K562 (cell line): ENCODE results near the gene UBE2D3. TPM values are rescaled to one million over a fixed set of nuclear protein-coding genes. Genes with fewer than 3 reads are reported as not detected.

ENCODE experiments used
- CBFB ChIP-seq: sonication (generic); formaldehyde crosslinking; IDR thresholded peaks from 2 replicates; pipeline ENCODE4 v1.4.0; 2020; ENCODE audit warnings: mild to moderate bottlenecking, missing genetic modification reagents
- CHCHD3 ChIP-seq: fragments of 250-450 bp; sonication (Bioruptor Pico); IDR thresholded peaks from 2 replicates; pipeline ENCODE4 v2.1.2; 2022; ENCODE audit warnings: mild to moderate bottlenecking
- FOXA1 ChIP-seq: fragments of 450-650 bp; IDR thresholded peaks from 2 replicates; pipeline ENCODE4 v1.6.1; 2016; ENCODE audit warnings: mild to moderate bottlenecking, borderline replicate concordance
- FOXO4 ChIP-seq: fragments of 450-650 bp; formaldehyde crosslinking; IDR thresholded peaks from 2 replicates; pipeline ENCODE4 v1.4.0; 2020; ENCODE audit warnings: mild to moderate bottlenecking, moderate library complexity
- KLF1 ChIP-seq: fragments of 450-650 bp; IDR thresholded peaks from 2 replicates; pipeline ENCODE4 v1.6.1; 2016; ENCODE audit warnings: missing genetic modification characterization, missing compliant biosample characterization
- NCOA6 ChIP-seq: fragments of 450-650 bp; IDR thresholded peaks from 2 replicates; pipeline ENCODE4 v1.6.1; 2017; ENCODE audit warnings: mild to moderate bottlenecking
- NKRF ChIP-seq: fragments of 450-650 bp; IDR thresholded peaks from 2 replicates; pipeline ENCODE4 v1.6.1; 2016; ENCODE audit warnings: borderline replicate concordance
- POLR2G ChIP-seq: fragments of 200-400 bp; formaldehyde crosslinking; IDR thresholded peaks from 2 replicates; pipeline ENCODE4 v1.6.1; 2017; ENCODE audit warnings: low read depth, mild to moderate bottlenecking, antibody characterized with exemption, low read length, moderate library complexity
- PURB ChIP-seq: sonication (generic); formaldehyde crosslinking; IDR thresholded peaks from 2 replicates; pipeline ENCODE4 v1.9.0; 2021; ENCODE audit warnings: low read depth, mild to moderate bottlenecking, missing genetic modification reagents
- RAD21 ChIP-seq, 2 experiments: fragments of 250-450 bp in 1 of 2; fragments of 450-650 bp in 1 of 2; sonication (Bioruptor Pico) in 1 of 2; formaldehyde crosslinking in 1 of 2; IDR thresholded peaks in 1 of 2; conservative IDR thresholded peaks in 1 of 2; 2 replicates each; pipeline versions ENCODE4 v1.4.0 to v1.8.0; 2020 to 2022; ENCODE audit warnings: mild to moderate bottlenecking in 2 of 2, moderate library complexity in 1 of 2
- RERE ChIP-seq: sonication (generic); formaldehyde crosslinking; IDR thresholded peaks from 2 replicates; pipeline ENCODE4 v1.8.0; 2023; ENCODE audit warnings: missing genetic modification reagents, mild to moderate bottlenecking, borderline replicate concordance
- RFX5 ChIP-seq: IDR thresholded peaks from 2 replicates; pipeline ENCODE4 v1.6.1; 2011; ENCODE audit warnings: low read depth, mild to moderate bottlenecking, improper control_type of control experiment, low read length
- SNIP1 ChIP-seq: fragments of 450-650 bp; IDR thresholded peaks from 2 replicates; pipeline ENCODE4 v1.7.1; 2017; ENCODE audit warnings: low read depth, mild to moderate bottlenecking
- TAF1 ChIP-seq: IDR thresholded peaks from 2 replicates; pipeline ENCODE4 v1.6.1; 2011; ENCODE audit warnings: mild to moderate bottlenecking, low read length, moderate library complexity; ENCODE audit not compliant: insufficient read depth, control insufficient read depth, severe bottlenecking; ENCODE audit errors: extremely low read depth
- THAP7 ChIP-seq: fragments of 250-450 bp; sonication (Bioruptor Pico); IDR thresholded peaks from 2 replicates; pipeline ENCODE4 v1.5.0; 2021
- ZNF384 ChIP-seq: IDR thresholded peaks from 2 replicates; pipeline ENCODE4 v1.6.1; 2012; ENCODE audit warnings: low read depth, low read length, improper control_type of control experiment
- polyA plus RNA-seq, 8 experiments: library from polyadenylated mRNA; depleted of rRNA in 4 of 8; stranded (reverse) in 5 of 8; unstranded in 3 of 8; fragments of >200 nt; fragmentation: Nextera tagmentation in 2 of 8; fragmentation: Illumina TruSeq in 1 of 8; extraction: Ambion mirVana in 2 of 8; extraction: Trizol in 1 of 8; gene quantifications; 2 replicates each; pipeline versions ENCODE4 v1.2.1 to v1.2.3, GENCODE V29; 2011 to 2014; ENCODE audit warnings: inconsistent platforms in 1 of 8, missing spikeins in 1 of 8
- total RNA-seq, 7 experiments: library from RNA; depleted of rRNA in 6 of 7; stranded (reverse); fragments of >200 nt in 6 of 7; fragmentation: Illumina TruSeq in 2 of 7; extraction: Trizol in 2 of 7; gene quantifications; 2 replicates each; pipeline versions ENCODE4 v1.2.1 to v1.2.3, GENCODE V29; 2011 to 2021; ENCODE audit warnings: low replicate concordance in 1 of 7

Gene UBE2D3
- total and polyA plus RNA-seq, 9 of the 15 experiments (the other 6 are each of a cell fraction or from before 2014, with no cell fraction given) = 191 to 618 (median 292) TPM

- TF ChIP-seq RFX5 = no peak
- TF ChIP-seq POLR2G = peak; percentile 86
- no peak for TF ChIP-seq PURB (CRISPR knock-in tag)
- TF ChIP-seq ZNF384 = no peak
- 0 out of 4 replicates have a peak, but pooled peaks of 1 of the 2 experiments have one; percentile 2 for TF ChIP-seq RAD21 (CRISPR knock-in tag; conservative IDR thresholded peaks at IDR 0.05 in 1 of 2, IDR thresholded peaks at IDR 0.05 in 1 of 2)
- TF ChIP-seq FOXA1 = no peak
- no peak for TF ChIP-seq KLF1 (tag)
- no peak for TF ChIP-seq SNIP1
- TF ChIP-seq NKRF = peak; percentile 28; the same call in 1 of the 2 replicates
- no peak for TF ChIP-seq NCOA6
- peak; percentile 31 for TF ChIP-seq TAF1
- TF ChIP-seq THAP7 (CRISPR knock-in tag) = no peak
- TF ChIP-seq RERE (CRISPR knock-in tag) = no peak
- TF ChIP-seq CBFB = no peak
- no peak for TF ChIP-seq FOXO4 (CRISPR knock-in tag)
- no peak for TF ChIP-seq CHCHD3 (CRISPR knock-in tag)
Observed at GRCh38 chr4:102760645-102761295, 66.6 kb downstream of the UBE2D3 start, which contains the start of gene MANBA (continued).
